ENCODE data around the gene MMP20.
A peak's percentile ranks its signal among the peaks of the same experiment; 100 is the strongest.

Gene MMP20

GRCh38 chr11:102620818-102621561 lies 4.1 kb downstream of the MMP20 start:
- DNase-seq = no peak

DNA sequence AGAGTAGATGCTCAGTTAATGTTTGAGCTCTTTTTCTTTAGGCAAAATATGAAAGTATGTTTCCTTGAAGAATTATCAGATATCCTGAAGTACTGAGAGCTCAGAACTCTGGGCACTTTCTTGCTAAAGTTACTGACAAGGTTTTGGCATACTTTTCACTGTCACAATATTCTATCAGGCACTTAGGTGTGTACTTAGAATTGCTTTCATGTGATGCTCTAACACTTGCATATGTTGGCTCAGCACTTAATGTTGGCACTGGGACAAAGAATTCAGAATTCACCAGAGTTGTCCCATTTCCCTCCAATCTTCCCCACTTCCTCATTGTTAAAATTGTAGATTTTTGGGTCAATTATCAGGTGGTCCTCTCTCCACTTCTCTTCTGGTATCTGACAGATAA lies 5.0 kb downstream of the MMP20 start:
- DNase-seq = no peak

DNA sequence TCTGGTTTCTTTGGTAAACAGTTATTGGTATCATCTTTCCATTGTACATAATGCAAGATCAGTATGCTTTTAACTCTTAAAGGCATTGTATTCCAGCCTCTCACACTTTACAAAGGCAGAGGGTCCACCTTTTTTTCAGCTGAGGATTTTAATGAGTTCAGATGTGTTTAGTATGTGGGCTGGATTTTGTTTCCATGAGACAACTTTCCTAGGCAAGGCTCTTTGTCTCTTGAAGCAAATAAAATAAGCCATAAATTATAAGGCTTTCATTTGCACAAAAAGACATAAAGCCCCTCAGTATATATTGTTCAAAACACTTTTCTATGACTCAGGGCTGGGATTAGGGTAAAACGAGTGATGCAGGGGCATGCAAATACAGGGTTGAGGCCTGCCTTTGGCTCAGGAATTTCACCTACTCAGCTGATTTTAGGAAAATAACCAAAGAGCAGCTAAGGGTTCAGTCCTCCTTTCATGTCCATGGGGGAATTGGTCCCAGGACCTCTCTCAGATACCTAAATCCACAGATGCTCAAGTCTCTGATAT lies 7.6 kb downstream of the MMP20 start:
- DNase-seq = no peak

- DNase-seq = no peak
Observed at GRCh38 chr11:102615894-102616432, 9.2 kb downstream of the MMP20 start.

- no peak for DNase-seq
Observed at GRCh38 chr11:102615077-102615893, 9.8 kb downstream of the MMP20 start.

GRCh38 chr11:102614485-102614884 lies 10.6 kb downstream of the MMP20 start:
- DNase-seq = no peak

- no peak for DNase-seq
Observed at GRCh38 chr11:102614031-102614430, 11.1 kb downstream of the MMP20 start.

DNA sequence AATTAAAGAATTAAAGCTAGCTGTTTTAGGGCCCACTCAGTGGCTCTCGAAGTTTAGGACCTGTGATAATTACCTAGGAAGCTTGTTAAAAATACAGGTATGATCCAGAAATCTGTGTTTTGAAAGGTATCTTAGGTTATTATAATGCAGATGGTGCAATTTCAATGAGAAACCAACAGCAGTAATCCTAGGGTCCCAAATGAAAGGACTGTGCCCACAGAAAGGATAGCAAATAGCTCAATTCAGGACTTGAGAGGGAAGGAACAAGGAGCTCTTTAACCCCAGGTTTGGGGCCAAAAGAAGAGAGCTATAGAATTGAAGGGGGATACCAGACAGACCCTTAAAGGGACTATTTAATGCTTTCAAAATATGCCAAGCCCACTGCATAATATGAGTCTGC lies 11.7 kb downstream of the MMP20 start:
- DNase-seq = no peak

DNA sequence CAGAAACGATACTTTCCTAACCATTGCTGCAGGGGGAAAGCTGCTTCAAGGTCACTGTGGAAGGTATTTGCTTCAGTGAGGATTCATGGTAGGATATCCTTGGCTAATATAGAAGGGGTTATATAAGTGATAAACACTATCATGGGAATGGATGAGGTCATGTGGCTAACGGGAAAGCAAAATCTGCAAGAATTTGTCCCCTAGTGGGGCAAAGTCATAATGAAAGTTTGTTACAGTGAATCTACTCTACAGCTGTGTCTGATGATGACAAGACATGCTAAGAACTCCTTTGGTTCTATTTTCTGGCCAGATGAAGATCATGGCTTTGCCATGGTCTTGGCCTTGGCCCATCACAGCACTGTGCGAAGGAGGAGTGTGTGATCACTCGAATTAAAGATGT lies 13.8 kb downstream of the MMP20 start:
- no peak for DNase-seq

- DNase-seq = no peak
Observed at GRCh38 chr11:102610200-102610599, 14.9 kb downstream of the MMP20 start.

DNA sequence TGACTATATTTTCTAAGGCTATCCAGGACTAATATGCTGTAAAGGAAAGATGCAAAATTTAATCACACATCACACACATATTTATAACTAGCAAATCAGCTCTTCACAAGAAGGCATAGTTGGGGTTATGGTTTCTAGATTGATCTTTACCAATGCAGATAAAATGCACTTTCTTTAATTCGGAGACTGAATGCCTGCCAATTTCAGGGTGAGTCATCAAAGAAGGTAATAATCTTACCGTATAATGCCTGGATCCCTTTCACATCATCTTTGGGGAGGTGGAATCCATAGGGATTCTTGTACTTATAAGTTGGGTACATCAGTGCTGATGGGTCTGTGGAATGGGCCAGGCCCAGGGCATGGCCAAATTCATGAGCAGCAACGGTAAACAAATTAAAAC lies 16.4 kb downstream of the MMP20 start:
- DNase-seq = no peak

- DNase-seq = no peak
Observed at GRCh38 chr11:102604875-102605274, 20.3 kb downstream of the MMP20 start.

- DNase-seq = no peak
Observed at GRCh38 chr11:102604011-102604410, 21.1 kb downstream of the MMP20 start.

DNA sequence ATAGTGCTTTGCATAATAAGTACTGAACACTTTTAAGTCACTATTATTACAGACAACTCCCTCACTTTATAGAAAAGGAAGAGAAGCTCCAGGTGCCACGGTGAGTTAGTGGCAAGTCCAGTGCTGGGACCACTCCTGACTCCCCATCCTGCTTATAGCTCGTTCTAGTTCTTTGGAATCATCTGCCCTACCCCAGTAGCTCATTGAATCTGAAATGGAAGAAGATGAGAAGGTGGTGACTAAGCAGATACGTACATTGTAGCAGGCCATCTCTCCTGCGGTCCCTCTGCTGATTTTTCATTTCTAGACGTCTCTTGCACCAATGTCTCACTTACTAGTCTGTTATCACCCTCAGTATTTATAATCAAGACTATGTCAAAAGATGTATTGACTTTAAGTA lies 21.6 kb downstream of the MMP20 start:
- no peak for DNase-seq

GRCh38 chr11:102603091-102603490 lies 22.0 kb downstream of the MMP20 start:
- no peak for DNase-seq

DNA sequence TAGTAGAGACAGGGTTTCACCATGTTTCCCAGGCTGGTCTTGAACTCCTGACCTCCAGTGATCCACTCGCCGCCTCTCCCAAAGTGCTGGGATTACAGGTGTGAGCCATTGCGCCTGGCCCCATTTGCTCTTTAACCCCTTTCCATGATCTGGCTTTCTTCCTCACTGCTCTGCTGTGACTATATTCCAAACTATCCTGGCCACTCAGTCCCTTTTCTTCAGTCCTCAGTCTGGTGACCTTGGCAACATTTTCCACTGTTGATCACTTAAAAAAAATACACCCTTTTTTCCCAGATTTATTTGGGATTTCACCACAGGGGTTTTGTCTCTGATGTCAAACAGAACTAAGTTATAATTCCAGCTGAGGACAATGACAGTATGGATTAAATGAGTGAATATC lies 24.5 kb downstream of the MMP20 start:
- no peak for DNase-seq

DNA sequence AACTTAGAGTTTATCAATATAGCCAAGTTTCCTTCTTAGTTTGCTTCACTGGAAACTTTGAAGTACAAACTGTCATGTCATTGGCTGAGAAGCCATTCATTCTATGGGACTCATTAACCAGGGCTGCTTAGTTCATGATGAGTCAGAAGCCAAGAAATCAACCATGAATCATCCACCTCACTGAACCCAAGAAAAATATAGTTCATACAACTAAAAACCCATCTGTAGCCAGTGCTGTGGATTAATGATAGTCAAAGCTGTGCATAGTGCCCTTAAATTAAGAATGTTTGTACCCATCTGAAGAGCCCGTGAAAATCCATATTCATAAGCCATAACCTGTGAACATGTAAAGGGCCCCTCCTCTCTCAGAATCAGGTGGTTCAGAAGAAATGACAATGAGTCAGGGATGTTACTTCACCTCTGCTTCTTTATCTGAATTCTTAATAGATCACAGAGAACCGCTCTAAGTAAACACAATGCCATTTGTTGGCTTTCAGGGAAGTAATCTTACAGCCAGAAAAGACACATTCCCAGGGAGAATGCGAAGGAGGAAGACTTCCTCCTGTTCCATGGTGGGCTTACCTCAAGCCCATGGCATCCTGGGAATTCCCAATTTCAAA lies 25.4 kb downstream of the MMP20 start:
- no peak for DNase-seq

- no peak for DNase-seq
Observed at GRCh38 chr11:102598272-102598671, 26.9 kb downstream of the MMP20 start.

DNA sequence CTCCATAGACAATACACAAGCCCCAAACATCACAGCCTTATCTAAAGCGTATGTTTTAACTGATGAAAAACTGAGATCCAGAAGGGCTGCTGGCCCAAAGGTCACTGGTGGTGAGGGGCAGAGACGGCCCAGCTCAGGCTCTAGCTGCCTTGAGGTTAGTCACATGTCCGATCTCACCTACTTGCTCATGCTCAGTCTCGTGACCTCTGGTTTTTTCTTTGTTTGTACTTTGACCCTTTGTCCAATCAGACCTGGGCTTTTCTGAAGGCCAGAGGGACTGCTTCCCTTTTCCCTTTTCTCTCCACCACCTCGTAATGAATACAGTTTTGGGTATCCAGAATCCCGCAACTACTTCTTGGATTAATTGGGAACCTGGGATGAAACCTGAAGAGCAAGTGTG lies 28.6 kb downstream of the MMP20 start:
- no peak for DNase-seq

- DNase-seq = peak; percentile 12
Observed at GRCh38 chr11:102592634-102593581, 32.2 kb downstream of the MMP20 start.

GRCh38 chr11:102592131-102592530 lies 33.0 kb downstream of the MMP20 start:
- no peak for DNase-seq

DNA sequence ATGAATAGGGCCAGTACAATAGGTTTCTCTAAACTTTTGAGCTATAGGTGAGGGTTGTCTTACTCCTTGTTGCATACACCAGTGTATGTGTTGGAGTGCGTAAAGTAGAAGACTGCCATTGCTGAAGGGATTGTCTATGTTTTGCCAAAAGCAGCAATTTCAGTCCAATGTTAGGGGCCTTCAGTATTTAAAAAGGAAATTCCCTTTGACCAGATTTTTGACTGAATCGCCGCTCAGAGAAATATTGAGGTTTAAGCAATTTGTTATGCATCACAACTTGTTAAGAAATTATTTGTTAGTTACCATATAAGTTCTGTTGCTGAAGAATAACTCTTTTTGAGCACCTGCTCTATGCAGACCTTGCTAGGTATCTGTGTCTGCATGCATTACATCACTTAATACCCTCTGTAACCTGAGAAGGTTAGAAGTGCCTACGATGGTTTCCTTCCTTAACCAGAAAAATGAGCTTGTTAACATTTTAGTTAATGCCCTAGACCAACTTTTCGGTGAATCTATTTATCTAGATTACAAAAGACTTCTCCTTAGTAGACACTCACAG lies 33.9 kb downstream of the MMP20 start:
- no peak for DNase-seq
